Measurements from ENCODE around the gene PDE10A.

Gene PDE10A

DNA sequence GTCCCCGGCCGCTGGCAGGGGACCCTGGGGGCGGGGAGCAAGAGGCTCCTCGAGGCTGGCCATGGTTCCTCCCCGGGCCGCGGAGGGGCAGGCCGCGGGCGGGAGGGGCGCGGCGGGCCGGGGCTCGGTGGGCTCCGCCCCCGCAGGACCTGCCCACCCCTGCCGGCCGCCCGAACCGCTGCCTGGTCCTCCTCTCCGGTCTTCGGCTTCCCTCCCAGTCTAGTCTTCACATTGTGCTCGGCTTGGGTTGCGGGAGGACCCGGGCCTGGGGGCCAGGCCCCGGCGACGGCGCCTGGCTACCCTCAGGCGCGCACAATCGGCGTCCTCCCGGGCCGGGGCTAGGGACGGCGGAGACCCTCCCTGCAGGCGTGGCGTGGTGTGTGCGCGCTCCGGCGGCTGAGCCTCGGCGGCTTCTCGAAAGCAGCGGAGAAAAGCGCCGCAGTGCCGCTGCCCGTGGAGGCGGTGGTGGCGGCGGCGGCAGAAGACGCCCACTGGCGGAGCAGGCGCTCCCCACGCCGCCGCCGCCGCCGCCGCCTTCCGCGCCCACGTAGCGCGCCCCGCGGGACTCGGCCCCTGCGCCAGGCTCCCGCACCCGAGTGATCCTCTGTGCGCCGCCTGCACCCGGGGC is at the start of gene PDE10A:
TSS of gene PDE10A (minus strand) at position 493 of the 628 bp plus-strand sequence. CDS start at position 63, 430 bp downstream.
- DNase-seq (ENCODE audit: low spot score): peak; percentile 22

DNA sequence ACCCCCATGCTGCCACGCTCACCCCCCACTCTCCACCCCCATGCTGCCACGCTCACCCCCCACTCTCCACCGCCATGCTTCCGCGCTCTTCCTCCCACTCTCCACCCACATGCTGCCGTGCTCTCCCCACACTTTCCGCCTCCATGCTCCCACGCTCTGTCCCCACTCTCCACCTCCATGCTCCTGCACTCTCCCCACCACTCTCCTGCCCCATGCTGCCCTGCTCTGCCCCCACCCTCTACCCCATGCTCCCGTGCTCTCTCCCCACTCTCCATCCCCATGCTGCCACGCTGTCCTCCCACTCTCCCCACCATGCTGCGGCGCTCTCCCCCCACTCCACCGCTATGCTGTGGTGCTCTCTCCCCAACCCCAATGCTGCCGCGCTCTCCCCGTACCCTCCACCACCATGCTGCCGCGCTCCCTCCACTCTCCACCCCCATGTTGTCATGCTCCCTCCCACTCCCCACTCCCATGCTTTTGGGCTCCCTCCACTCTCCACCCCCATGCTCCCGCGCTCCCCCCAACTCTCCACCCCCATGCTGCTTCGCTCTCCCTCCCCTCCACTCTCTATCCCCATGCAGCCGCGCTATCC is 46.0 kb upstream of the PDE10A start:
- no peak for DNase-seq (ENCODE audit: low spot score)

DNA sequence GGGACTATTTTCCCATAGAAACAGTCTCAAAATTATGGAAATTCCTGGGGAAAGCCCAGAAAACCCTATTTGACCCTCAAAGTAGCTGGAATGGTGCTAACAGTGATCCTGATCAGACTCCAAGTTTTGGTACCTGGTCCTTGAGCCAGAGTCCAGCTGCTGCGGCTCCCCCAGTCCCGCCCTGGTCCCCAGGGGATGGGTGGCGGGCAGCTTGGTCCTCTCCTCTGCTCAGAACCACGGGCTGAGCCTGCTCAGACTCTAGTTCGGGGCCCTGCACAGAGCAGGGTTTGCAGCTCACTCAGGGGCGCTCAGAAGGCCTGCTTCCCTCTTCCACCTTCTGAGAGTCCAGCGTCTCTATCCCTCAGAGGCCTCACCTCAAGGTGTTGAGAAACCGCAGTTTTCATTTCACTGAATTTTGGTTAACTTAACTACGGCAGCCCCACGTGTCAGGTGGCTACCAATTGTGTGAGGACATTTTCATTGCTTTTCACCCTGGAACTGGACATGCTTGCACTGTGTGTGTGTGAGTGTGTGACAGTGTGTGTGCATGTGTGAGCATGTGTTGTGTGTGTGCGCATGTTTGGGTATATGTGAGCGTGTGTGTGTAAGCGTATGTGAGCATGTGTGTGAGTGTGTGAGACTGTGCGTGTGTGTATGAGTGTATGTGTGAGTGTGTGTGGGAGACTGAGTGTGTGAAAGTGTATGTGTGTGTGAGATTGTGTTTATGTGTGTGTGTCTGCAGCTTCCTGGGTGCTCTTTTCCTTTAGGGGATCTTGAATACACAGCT is 44.2 kb upstream of the PDE10A start:
- DNase-seq (ENCODE audit: low spot score): no peak

DNA sequence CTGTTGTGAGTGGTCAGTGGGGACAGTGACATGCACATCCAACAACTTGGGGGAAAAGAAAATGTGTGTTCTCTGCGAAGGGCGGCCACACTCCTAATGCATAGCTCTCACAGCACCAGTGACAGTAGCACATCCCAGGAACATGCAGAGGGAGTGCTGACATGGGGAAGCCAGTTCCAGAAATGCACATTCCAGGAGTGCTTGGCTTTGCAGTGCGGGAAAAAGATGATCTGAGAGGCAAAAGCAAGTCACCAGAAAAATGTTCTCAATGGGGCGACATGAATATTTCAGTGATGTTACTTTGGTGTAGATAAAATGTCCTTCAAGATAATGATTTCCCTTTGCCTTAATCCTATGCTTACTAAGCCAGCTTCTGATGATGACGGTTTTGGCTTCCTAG is 42.9 kb upstream of the PDE10A start:
- DNase-seq (ENCODE audit: low spot score): no peak

DNA sequence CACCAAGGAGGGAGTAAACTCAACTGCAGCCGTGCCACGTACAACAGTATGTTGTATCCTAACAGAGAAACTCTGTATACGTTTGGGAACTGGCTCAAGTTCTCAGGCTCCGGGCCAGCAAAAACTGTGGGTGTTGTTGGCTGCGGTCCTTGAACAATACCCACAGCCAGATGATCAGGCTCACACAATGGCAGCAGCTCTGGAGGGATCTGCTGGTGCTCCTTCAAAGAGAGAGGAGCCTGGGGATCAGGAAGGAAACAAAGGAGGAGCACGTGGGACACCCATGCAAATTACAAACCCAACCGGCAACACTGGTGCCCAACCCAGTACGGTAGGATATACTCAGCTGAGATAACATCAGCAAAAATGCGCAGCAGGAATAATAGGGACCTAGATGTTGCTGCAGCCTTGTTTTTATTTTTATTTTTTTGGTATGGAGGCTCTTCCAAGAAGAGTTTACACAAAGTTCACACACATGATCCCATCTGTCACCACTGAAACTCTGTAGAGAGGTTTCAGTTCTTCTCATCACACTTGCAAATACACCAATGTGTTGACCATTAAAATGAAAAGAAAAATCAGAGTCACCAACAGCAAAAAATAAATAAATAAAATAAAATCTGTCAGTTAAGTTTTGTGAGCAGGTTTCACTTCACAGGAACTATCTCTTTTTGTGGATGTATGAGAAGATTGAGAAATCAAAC is 41.2 kb upstream of the PDE10A start:
- DNase-seq (ENCODE audit: low spot score): peak; percentile 65

DNA sequence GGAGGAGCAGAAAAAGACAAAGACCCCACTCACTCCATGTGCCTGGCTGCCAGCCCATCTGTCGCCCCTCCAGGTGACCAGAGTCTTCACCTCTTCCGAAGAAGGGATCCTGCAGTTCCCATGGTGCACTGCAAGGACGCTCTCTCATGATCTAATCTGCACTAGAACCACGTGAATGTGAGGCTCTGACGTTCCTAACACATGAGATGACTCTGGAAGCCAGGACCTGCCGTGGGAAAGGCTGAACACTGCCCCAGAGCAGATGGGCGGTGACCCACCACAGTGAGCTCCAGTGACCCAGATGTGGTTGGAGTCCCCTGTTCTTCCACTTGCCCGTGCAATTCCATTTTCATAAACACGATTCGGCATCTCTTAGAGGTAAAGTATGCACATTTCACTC is 39.6 kb upstream of the PDE10A start:
- no peak for DNase-seq (ENCODE audit: low spot score)

DNA sequence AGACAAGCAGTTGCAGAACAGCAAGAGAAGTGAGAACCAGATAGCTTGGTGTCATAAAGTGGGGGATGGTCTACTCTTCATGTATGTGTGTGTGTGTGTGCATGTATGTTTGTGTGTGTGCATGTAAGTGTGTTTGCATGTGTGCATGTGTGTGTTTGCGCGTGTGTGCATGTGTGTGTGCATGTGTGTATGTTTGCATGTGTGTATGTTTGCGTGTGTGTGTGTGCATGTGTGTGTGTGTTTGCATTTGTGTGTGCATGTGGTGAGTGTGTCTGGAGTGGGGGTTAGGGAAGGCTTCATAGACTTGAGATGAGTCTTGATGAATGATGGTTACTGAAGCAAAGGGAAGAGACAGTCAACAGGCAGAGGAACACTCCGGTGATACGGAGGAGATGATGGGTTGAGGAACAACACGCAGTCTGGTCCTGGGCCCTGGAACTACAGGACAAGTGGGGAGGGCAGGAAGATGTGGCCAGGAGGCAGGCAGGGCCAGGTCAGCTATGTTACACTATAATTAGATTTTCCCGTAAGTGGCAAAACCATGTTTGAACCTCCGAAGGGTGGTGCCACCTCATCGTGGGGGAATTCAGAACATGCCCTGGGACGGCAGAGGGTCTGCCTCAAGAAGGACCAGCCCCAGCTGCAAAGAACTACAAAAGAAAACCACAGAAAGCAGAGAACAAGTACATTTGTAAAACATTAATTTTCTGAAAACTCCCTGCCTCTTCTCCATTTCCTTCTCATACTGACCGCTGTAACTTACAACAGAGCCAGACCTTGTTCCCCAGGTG is 38.7 kb upstream of the PDE10A start:
- no peak for DNase-seq (ENCODE audit: low spot score)

DNA sequence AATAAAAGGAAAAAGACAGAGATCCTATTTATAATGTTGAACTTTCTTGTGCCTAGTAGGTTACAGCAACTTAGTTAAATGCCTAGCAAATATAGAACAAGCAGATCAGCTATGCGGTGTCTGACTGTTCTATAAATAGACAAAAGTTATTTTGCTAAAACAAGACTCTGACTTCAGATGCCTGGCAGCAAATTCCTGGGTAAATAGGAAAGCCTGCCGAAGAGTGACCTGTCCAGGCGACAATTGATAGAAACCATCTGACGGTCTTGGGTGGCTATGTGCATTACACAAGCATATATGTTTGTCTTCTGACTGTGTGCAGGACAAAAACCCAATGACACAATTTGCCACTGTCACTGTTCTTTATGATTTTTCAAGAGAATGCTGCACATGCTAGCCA is 38.0 kb upstream of the PDE10A start:
- DNase-seq (ENCODE audit: low spot score): no peak

DNA sequence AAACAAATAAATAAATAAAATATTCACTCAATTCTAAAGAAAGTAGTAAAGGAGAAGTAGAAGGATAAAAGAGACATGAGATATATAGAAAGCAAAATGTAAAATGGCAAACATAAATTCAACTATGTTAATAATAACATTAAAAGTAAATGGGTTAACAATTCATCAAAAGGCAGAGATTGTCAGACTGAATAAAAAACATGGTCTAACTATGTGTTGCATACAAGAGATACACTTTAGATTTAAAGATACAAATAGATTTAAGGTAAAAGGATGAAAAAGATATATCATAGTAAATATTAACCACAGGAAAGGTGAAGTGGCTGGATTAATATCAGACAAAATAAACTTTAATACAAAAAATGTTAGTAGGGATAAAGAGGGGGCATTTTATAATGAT is 35.8 kb upstream of the PDE10A start:
- DNase-seq (ENCODE audit: low spot score): no peak

DNA sequence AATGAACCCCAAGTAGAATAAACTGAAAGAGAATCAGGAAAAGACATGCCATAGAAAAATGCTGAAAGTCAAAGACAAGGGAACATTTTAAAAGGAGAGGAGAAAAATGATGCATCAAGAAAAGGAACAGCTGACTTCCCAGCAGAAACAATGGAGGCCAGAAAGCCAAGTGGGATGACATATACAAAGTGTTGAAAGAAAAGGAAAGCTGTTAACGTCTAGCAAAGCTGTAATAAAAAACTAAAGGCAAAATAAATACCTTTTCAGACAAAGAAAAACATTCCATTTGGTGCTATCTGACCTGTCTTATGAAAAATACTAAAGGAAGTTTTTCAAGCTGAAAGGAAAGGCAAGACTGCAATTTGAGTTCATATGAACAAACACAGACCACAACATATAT is 34.1 kb upstream of the PDE10A start:
- no peak for DNase-seq (ENCODE audit: low spot score)

DNA sequence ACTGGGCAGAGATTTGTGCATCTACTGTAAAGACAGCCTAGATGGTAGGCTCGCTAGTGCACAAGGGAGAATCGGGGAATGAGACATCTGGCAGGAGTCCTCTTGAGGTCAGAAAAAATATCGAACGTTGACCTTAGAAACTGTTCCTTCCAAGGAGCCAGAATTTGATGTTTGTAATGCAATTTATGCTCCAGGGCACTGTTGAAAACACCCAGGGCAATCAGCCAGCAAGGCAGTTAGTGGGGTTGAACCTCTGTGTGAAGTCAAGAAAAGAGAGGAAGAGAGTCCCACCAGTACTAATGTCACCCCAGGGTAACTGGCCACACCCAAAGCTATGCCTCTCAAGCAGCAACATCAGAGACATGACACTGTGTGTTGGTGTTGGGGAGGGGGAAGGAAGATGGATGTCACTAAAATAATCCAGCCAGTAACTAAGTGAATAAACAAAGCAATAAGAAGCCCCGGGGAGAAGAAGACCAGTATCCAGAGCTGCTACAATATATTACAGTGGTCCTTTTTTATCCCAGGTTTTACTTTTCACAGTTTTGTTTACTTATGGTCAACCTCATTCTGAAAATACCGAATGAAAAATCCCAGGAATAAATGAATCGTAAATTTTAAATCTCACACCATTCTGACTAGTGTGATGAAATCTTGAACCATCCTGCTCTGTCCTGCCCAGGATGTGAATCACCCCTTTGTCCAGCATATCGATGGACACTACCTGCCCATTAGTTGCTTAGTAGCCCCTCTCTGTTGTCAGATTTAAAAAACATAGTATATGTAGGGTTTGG is 32.9 kb upstream of the PDE10A start:
- no peak for DNase-seq (ENCODE audit: low spot score)

DNA sequence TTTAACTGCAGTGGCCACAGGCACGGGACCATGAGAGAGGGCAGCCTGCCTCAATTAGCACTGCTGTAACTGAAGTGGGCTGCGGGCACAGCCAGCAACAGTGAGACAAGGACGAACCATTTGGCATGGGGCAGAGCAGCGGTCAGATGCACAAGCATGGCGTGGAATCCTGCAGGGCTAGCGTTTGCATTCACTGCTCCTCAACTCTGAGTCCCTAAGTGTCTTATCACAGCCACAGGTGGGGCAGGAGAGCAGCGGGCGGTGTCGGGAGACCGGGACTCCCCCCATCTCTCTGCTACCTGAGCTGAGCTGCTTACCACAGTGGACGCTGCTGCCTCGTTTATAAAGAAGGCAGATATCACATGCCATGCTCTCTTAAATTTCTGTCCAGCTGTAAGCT is 31.3 kb upstream of the PDE10A start:
- DNase-seq (ENCODE audit: low spot score): no peak

DNA sequence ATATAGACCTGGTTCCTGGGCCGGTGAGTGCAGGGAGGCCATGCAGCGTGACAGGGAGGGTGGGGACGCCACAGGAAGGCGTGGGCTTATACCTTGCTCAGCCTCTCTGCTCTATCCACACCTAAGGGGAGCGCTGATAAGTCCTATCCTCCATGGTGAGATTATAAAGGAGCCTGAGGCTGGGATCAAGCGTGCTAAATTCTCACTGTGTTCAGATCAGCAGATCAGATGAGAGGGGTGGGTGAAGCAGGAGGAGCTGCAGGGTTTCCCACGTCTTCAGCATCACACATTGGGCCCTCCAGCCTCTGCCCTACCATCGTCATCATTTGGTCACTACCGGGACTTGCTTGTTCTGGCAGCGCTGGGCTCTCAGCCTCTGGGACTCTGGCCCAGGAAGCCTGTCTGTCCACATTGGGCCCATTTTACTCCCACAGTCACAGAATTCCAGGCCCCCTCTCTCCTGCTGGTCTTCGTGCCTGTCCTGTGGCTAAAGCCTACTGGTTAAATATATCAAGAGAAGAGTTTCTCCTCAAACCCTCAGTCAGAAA is 29.1 kb upstream of the PDE10A start:
- DNase-seq (ENCODE audit: low spot score): no peak

DNA sequence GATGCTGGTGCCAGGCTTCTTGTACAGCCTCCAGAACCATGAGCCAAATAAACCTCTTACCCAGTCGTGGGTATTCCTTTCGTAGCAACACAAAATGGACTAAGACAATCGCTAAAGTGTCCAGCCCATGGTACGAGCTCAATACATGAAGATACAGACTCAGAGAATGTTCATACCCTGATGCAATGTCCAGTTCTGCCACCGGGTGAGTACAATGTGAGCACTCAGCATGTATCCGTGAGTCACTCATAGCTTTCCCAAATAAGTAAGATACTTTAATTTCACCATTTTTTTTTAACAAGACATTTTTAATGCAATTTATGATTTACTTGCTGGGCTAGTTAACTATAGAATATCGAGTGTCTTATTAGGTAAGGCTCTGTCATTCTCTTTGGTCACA is 26.7 kb upstream of the PDE10A start:
- no peak for DNase-seq (ENCODE audit: low spot score)

DNA sequence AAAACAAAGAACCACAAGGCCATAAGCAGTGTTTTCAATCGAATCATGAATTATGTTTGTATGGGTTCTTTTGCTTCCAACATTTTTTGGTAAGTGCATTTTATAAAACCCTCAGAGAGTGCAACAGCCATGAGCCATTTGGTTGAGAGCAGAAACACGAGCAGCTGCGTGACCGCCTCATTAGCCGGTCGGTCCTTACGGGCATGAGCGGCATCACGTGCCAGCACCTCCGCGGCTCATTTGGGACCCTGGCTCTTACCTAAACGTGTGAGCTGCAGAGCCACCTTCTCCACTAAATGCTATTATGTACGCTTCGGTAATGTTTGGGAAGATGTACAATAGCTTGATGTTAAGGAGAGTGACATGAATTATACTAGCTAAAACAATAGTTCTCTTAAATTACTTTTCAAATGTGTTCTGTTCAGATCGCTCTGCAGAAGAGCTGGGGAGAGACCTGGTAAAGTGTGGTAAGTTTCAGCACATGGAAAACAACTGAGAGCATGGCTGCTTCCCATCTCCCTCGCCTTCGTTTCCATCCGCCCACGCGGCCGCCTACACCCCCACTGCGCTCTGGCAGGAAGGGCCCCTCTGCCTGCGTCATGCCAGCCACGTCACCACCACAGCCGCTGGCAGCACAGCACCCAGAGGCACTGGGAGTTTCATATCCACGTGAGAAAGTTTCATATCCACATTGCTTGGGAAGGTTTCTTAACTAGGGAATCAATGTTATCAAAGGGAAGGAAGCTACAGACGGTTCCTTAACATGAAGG is 23.7 kb upstream of the PDE10A start:
- DNase-seq (ENCODE audit: low spot score): peak; percentile 56

DNA sequence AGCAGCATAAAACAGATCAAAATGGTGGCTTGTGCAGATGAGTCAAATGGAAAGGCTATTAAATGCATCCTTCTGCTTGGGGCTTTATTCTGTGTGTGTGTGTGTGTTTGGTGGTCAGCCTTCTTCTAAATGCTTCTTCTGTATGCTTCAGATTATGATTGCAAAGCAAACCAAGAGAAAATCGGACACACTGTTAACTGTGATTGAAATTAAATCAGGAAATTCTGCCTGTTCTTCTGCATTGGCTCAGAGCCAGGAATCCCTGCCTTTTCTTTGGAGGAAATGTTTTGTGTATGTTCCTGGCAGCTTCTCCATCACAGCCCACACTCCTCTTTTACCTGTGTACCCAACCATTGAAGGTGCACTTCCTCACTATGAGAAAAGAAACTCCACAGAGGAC is 22.3 kb upstream of the PDE10A start:
- DNase-seq (ENCODE audit: low spot score): no peak

DNA sequence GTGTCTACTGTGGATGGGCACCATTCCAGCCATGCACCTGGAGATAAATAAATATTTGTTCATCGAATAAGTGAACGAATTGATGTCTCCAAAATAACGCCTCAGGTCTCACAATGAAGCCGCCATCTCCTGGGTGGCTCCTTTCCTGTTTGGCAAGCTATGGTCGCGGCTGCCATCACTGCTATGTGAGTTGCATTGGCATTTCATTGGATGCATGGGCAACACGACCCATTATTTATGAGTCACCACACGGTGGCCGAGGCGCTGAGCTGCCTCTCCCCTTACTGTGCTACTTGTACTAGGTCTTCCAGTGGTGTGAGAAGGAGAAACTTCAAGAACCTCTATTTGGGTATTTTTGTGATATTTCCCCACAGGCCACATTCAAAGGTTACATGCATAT is 21.3 kb upstream of the PDE10A start:
- no peak for DNase-seq (ENCODE audit: low spot score)

DNA sequence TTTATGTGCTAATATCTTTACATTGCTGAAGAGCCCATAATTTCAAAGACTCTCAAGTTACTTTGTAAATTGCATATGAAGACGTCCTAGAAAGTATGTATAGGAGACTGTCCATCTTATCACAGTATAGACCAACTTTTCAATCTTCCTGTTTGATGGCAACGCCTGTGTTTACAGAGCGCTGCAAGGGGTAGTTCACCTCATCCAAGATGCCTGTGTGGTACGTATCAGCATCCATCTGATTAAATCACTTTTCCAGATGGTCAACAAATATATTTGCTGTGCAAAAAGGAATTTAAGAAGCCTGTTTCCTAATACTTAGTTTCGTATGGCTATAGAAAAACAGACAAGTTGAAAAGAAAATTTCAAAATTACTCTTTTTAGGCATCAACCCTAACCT is 17.9 kb upstream of the PDE10A start:
- DNase-seq (ENCODE audit: low spot score): no peak

DNA sequence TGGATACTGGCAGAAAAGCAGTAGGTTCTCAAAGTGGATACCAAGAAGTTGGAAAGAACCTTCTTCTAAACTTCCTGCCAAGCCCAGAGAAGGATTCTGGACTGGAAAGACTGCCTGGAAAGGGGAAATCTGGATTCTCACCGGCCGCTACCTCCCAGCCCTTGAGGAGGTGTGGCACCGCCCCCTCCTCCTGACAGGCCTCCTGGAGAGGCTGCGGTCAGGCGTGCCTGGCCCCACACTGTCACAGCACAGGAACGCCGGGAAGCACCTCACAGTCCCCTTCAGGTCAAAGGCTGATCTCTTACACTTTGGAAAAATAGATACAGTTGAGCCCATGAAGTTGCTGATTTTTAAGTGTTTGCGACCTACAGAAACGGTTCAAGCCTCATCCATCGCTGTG is 16.3 kb upstream of the PDE10A start:
- DNase-seq (ENCODE audit: low spot score): no peak

DNA sequence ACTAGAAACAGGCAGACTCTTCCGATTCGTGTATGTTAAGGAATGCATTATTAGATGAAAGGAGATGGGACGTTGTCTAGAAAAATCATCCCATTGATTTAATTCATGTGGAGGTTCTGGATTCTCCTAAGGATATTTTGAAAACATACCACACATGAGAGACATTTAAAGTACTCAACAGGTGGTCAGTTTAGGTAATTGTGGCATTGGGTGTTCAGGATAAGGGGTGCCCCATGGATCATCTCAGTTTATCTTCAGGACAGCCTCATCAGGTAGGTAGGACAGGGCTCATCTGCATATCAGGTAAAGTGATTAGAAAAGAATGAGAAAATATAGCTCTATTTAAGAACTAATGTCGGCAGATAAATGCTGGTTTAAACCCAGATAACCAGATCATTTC is 15.9 kb upstream of the PDE10A start:
- no peak for DNase-seq (ENCODE audit: low spot score)
